Heart left ventricle (tissue), 16 donors: ENCODE results near the gene MAP3K3. TPM values are rescaled to one million over a fixed set of nuclear protein-coding genes. Genes with fewer than 3 reads are reported as not detected.

Experiments used
- ATAC-seq, 4 donors: fragments of 200-7000 bp; cut with Tn5 transposase; one replicate each; pipeline ENCODE4 v1.9.1; 2020 to 2022; ENCODE audit warnings: moderate library complexity in 4 of 4, mild to moderate bottlenecking in 3 of 4, moderate number of reproducible peaks in 1 of 4
- DNase-seq, 5 donors: peaks; one replicate each; pipeline ENCODE4 v3.0.0-alpha.2; 2020
- H3K27ac ChIP-seq, 12 donors: fragments of 200-600 bp; sonication (generic) in 4 of 12; one replicate each; pipeline versions ENCODE4 v1.5.0 to v1.8.0; 2016 to 2022; ENCODE audit warnings: mild to moderate bottlenecking in 2 of 12
- H3K27me3 ChIP-seq, 9 donors: fragments of 200-600 bp; sonication (generic) in 2 of 9; one replicate each; pipeline versions ENCODE4 v1.5.1 to v1.8.0; 2016 to 2022; ENCODE audit warnings: mild to moderate bottlenecking in 3 of 9
- H3K36me3 ChIP-seq, 9 donors: fragments of 200-600 bp; sonication (generic) in 2 of 9; one replicate each; pipeline versions ENCODE4 v1.5.0 to v1.8.0; 2018 to 2022; ENCODE audit warnings: mild to moderate bottlenecking in 2 of 9
- H3K4me1 ChIP-seq, 12 donors: fragments of 200-600 bp; sonication (generic) in 4 of 12; one replicate each; pipeline versions ENCODE4 v1.5.0 to v1.8.0; 2016 to 2022; ENCODE audit warnings: mild to moderate bottlenecking in 3 of 12
- H3K4me3 ChIP-seq, 12 donors: fragments of 200-600 bp; sonication (generic) in 4 of 12; one replicate each; pipeline versions ENCODE4 v1.5.0 to v1.8.0; 2017 to 2022; ENCODE audit warnings: mild to moderate bottlenecking in 9 of 12, moderate library complexity in 4 of 12
- H3K9me3 ChIP-seq, 12 donors: fragments of 200-600 bp; sonication (generic) in 4 of 12; one replicate each; pipeline versions ENCODE4 v1.5.0 to v1.8.0; 2016 to 2022; ENCODE audit warnings: mild to moderate bottlenecking in 1 of 12
- CTCF ChIP-seq, 12 donors: fragments of 200-600 bp; sonication (generic) in 4 of 12; IDR thresholded peaks; one replicate each; pipeline versions ENCODE4 v1.5.0 to v1.8.0; 2018 to 2022; ENCODE audit warnings: antibody characterized with exemption in 12 of 12, mild to moderate bottlenecking in 5 of 12
- POLR2A ChIP-seq, 2 donors: fragments of 450-650 bp; IDR thresholded peaks; one replicate each; pipeline ENCODE4 v1.6.1; 2017; ENCODE audit warnings: antibody characterized with exemption in 2 of 2, mild to moderate bottlenecking in 2 of 2, moderate library complexity in 2 of 2
- WGBS, 4 donors: extraction: QIAGEN DNeasy Blood & Tissue Kit in 2 of 4; methylation state at CpG; one replicate each; pipeline versions ENCODE4 v1.1.5 to v1.1.7; 2013 to 2018; 5-methylcytosine and 5-hydroxymethylcytosine counted together
- intact Hi-C, 10 donors: fragments of 100-400 bp; cut with DNase I; formaldehyde crosslinking; loops; one replicate each; pipeline versions ENCODE4 v1.11.1 to v1.14.2; 2022
- polyA plus RNA-seq, 2 donors: library from polyadenylated mRNA; stranded (reverse); fragments of 200-250 nt; gene quantifications; one replicate each; pipeline ENCODE4 v1.2.3, GENCODE V29; 2013
- total RNA-seq, 9 donors: library from RNA; depleted of rRNA in 2 of 9; stranded (reverse); fragments of >200 nt in 2 of 9; fragmentation: NEBNext Ultra II Directional in 3 of 9; extraction: Animal tissue kit (Norgen Biotek cat#: 25700) in 3 of 9; gene quantifications; one replicate each; pipeline versions ENCODE4 v1.1.0 to v1.2.4, GENCODE V29; 2016 to 2023
- donor health status: ischemic (EF 13 %, LVEDD 7.1; RV severe dilation, severe dysfunction).
- donor health status: healthy with polysubstance abuse.
- donor health status: DM: no; HTN: yes; CAD: no.
- donor health status: DM: no; HTN: no; CAD: no.
- donor health status: ischemic (EF 25% LVEDD 6.9; RV normal size, moderate dysfunction).
- donor health status: ischemic (EF 25% LVEDD 5.7; RV mildly dilated, moderate dysfunction).
- donor health status: healthy.
- donor health status: DM: yes; HTN: yes; CAD: no.
- donor health status: ischemic (EF 35%, LVEDD 5.7; RV mildly dilated, moderate dysfunction).
- donor health status: nonischemic (EF 11% LVEDD 7.7; RV severe dilation, severe dysfunction).
- donor health status: DM: yes; HTN: yes; CAD: no.
- donor health status: PGD.
- donor health status: ischemic (EF 29% LVEDD 5.4; RV normal size, mild dysfunction).
- donor health status: nonischemic (EF 23%, LVEDD 6.1; RV moderate dilation, normal function).

The MAP3K3 gene
- total and polyA plus RNA-seq, 11 donors, result 20.5 to 102 (median 58.0) TPM

DNA sequence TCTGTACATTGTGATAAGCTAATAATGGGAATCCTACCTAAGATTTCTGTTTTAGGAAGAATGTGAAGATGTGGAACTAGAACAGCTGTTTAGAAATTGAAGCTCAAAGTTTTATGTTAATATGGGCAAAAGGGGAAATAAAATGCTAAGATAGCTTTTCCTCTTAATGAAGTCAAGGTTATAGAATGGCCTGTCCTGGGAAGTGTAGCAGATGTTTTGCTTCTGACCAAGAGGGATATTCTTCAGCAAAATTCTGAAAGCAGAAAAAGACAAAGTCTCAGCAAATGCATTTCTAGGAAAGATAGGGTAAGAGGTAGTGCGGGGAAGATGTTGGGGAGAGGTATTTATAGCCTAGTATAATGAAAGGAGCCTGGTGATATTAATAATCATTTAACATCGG, 13.1 kb downstream of the MAP3K3 start:
- ATAC-seq (peak in 1 of 4 donors; percentile 5), DNase-seq (no peak)
- no peak for TF ChIP-seq CTCF (IDR thresholded peaks at IDR 0.05)
- TF ChIP-seq POLR2A (IDR thresholded peaks at IDR 0.05), result no peak
- WGBS, 4 donors, result 56 to 65% (median 57%) methylated on average over 2 of the region's 2 CpGs
- Histone ChIP-seq H3K36me3 (peaks cover 0 to 79% (median 70%) of the 10 kb centered on the region in 9 donors), H3K9me3 (no peaks in the 10 kb centered on the region), H3K4me3 (no peak overlapping the region), H3K27ac (peak overlapping the region in 8 of 12 donors; percentile 19 to 93 (median 56)), H3K4me1 (peaks cover 7 to 77% (median 47%) of the 10 kb centered on the region in 12 donors), H3K27me3 (no peaks in the 10 kb centered on the region)
- intact Hi-C loops, result loop anchor here in 1 of 10 donors (10.0 kb wide), 1 partner anchor 60 kb away; no protein-coding TSS in a partner anchor

DNA sequence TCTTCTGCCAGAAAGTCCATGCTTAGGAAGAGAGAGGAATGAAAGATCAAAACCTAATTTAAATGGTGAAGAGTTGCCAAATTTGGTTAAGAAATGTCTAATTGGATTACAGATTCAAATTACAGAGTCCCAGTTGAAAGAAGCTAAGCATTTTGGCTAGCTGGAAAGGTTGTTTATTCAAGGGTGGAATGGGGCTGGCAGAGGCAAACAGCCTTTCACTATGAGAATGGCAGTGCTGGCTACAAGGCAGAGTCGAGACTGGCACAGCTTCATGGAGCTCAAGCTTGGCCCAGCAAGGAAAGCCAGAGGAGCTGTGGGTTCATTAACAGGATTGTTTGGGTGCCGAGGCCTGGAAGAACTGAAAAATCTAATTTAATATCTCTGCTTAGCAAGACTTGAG, 13.6 kb downstream of the MAP3K3 start:
- DNase-seq (no peak), ATAC-seq (peak in 3 of 4 donors; percentile 42 to 49 (median 47))
- Histone ChIP-seq H3K36me3 (peaks cover 0 to 82% (median 71%) of the 10 kb centered on the region in 9 donors), H3K4me3 (no peak overlapping the region), H3K9me3 (no peaks in the 10 kb centered on the region), H3K4me1 (peaks cover 7 to 77% (median 43%) of the 10 kb centered on the region in 12 donors), H3K27ac (peak overlapping the region in 8 of 12 donors; percentile 19 to 93 (median 51)), H3K27me3 (no peaks in the 10 kb centered on the region)
- 71 to 80% (median 78%) methylated on average over 2 of the region's 2 CpGs for WGBS, 4 donors
- TF ChIP-seq POLR2A (IDR thresholded peaks at IDR 0.05), result no peak
- TF ChIP-seq CTCF (IDR thresholded peaks at IDR 0.05), result no peak
- intact Hi-C loops, result loop anchor here in 1 of 10 donors (10.0 kb wide), 1 partner anchor 59 kb away; no protein-coding TSS in a partner anchor

GRCh38 chr17:63639125-63639524, 16.9 kb downstream of the MAP3K3 start:
- intact Hi-C loops, result loop anchor here in 1 of 10 donors (10.0 kb wide), 1 partner anchor 56 kb away; no protein-coding TSS in a partner anchor
- Histone ChIP-seq H3K4me3 (no peak overlapping the region), H3K36me3 (peaks cover 0 to 76% (median 68%) of the 10 kb centered on the region in 9 donors), H3K27me3 (no peaks in the 10 kb centered on the region), H3K27ac (no peak overlapping the region), H3K9me3 (no peaks in the 10 kb centered on the region), H3K4me1 (peaks cover 6 to 77% (median 30%) of the 10 kb centered on the region in 12 donors)
- ATAC-seq (no peak), DNase-seq (no peak)
- TF ChIP-seq POLR2A (IDR thresholded peaks at IDR 0.05), result no peak
- WGBS, 4 donors, result 43 to 62% (median 50%) methylated on average over 1 of the region's 1 CpG

GRCh38 chr17:63640038-63640437, 17.8 kb downstream of the MAP3K3 start:
- no peak for ATAC-seq
- intact Hi-C loops, result no loop called here
- peaks cover 0 to 75% (median 63%) of the 10 kb centered on the region in 9 donors for H3K36me3 ChIP-seq

More at GRCh38 chr17:63640038-63640437, 17.8 kb downstream of the MAP3K3 start:
- no peak overlapping the region for H3K4me3 ChIP-seq
- H3K9me3 ChIP-seq, result no peaks in the 10 kb centered on the region
- H3K4me1 ChIP-seq, result peaks cover 0 to 77% (median 22%) of the 10 kb centered on the region in 12 donors
- no peak for DNase-seq
- no peaks in the 10 kb centered on the region for H3K27me3 ChIP-seq
- H3K27ac ChIP-seq, result peak overlapping the region in 1 of 12 donors; percentile 85
- TF ChIP-seq POLR2A (IDR thresholded peaks at IDR 0.05) (no peak), CTCF (IDR thresholded peaks at IDR 0.05) (no peak)
- 85 to 98% (median 93%) methylated on average over 4 of the region's 4 CpGs for WGBS, 4 donors
